Activated CD8-positive, alpha-beta memory T cell treated with anti-CD3 and anti-CD28 coated beads for 1 hour (primary cell): ENCODE results near the gene SPACA7.
"Not testable (repeated sequence)": the region's sequence is repeated elsewhere in the genome, so short reads cannot be mapped to it uniquely, and the experiment has no call there.

Source experiments
- DNase-seq, 2 donors: peaks; one replicate each; pipeline ENCODE4 v3.0.0-alpha.2; 2020; ENCODE audit warnings: low read depth in 1 of 2; ENCODE audit errors: extremely low read depth in 1 of 2

The SPACA7 gene

GRCh38 chr13:112416647-112417046 is 40.5 kb downstream of the SPACA7 start:
- no peak for DNase-seq

DNA sequence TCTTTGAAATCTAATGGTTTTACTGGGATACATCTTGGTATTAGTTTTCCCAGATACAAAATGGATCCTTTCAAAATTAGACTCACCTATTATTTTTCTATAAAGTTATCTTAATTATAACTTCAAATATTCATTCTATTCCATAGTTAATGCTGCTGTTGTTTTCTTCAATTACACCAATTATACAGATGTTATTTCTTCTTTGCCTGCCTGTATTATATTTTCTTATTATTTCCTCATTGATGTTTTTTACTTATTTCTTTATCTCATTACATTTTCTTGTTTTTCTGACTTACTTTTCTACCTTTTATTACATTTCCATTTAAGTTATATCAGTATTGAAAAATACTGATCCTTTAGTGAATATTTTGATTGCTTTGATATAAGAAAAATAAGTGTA is 40.9 kb downstream of the SPACA7 start:
- DNase-seq: no peak

DNA sequence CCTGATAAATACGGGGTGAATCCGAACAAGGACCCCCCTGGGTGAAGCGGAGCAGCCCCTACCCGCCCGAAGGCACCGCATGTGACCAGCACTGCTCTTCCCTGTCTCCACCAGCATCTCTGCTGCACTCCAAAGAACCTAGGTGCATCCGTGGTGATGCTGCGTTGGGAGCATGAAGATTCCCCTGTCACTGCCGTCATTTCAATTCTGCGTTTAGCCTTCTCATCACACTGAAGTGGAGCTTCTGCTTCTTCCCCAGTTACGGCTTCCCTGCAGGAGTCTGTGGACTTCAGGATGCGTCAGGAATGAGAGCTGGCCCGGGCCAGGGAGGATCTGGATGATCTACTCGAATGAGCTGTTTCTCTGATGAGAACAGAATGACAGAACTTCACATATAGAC is 47.9 kb downstream of the SPACA7 start:
- no peak for DNase-seq

DNA sequence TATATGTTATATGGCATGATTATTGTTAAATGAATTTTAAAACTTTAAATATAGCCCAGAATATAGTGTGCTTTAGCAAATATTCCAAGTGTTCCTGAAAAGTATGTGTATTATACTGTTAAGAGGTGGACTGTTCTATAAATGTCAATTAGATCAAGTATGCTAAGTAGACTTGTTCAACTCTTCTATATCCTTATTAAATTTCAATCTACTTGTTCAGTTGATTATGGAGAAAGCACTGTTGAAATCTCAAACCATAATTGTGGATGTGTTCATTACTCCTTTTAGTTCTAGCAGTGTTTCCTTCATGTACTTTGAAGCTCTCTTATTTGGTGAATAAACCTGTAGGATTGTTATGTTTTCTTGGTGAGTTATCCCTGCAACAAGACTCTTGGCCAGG is 52.5 kb downstream of the SPACA7 start:
- no peak for DNase-seq

GRCh38 chr13:112431734-112432133 is 55.6 kb downstream of the SPACA7 start:
- no peak for DNase-seq

DNA sequence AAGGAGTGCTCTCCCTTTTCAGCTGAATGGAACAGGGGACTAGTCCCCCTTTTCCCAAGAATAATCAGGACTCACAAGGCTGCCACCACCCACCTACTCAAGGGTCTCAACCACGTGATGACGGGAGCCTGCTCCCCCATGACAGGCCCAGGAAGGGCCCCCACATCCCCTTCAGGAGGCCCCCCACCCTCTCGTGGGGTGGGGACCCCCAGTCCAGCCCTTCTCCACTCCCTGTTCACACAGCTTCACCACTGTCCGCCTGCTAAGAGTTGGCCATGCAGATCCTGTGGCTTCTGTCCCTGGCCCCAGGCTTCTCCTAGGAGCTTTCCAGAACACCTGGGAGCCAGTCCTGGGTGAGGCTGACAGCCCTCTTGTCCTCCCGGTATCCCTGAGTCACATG is 56.6 kb downstream of the SPACA7 start:
- DNase-seq: not testable (repeated sequence)

DNA sequence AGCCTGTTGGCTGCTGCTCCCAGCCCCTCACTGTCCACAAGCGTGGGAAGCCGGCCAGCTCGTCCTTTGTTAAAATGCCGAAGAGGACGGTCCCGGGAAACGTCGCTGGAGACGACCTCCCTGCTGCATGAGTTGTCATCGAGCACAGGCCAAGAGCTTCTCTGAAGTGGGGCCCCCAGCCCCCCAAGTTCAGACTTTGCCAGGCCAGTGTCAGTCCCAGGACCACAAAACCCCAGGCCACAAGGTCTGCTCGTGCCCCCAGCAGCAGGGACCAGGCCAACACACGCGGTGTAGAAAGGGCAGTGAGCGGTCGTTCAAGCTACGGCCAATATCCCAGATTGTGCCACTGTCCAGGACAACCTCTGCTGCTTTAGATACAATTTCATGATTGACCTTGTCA is 57.4 kb downstream of the SPACA7 start:
- not testable (repeated sequence) for DNase-seq

GRCh38 chr13:112434032-112434431 is 57.9 kb downstream of the SPACA7 start:
- DNase-seq: no peak

DNA sequence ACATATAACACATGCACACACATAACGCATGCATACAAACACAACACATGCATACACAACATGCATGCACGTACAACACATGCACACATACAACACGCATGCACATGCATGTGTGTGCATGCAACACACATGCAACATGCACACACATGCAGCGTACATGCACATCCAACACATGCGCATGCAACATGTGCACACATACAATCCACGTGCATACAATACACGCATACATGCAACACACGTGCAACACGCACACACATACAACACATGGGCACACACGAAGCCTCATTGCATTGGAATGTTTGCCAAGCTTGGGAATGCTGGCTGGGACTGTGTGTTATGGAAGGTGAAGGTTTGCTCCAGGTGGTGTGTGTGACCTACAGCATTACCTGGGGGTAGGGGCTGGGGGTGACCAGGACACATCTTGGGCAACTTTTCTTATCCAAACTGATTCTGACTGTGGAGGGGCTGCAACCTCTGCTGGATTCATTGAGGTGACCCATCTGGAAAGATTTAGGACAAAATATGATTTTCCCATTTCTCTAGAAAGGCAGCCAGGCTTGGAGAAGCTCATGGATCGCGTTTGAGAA is 58.9 kb downstream of the SPACA7 start:
- DNase-seq: no peak

GRCh38 chr13:112435973-112436372 is 59.8 kb downstream of the SPACA7 start:
- DNase-seq: no peak

DNA sequence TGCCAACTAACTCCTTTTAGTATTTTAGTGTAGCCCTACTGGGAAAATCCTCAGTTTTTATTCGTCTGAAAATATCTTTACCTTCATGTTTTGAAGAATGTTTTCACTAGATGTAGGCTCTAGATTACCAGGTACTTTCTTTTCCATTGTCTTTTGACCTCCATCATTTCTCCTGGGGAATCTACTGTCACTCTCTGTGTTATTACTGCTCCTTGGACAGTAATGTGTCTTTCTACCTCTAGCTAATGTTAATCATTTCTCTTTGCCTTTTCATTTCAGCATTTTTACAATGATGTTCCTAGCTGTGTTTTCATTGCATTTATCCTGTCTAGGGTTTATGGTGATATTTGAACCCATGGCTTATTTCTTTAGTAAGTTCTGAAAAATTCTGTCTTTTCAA is 61.9 kb downstream of the SPACA7 start:
- DNase-seq: no peak

- no peak for DNase-seq
These were observed 62.4 kb downstream of the SPACA7 start for GRCh38 chr13:112438515-112438914.

GRCh38 chr13:112441226-112441625 is 65.1 kb downstream of the SPACA7 start:
- DNase-seq: no peak

DNA sequence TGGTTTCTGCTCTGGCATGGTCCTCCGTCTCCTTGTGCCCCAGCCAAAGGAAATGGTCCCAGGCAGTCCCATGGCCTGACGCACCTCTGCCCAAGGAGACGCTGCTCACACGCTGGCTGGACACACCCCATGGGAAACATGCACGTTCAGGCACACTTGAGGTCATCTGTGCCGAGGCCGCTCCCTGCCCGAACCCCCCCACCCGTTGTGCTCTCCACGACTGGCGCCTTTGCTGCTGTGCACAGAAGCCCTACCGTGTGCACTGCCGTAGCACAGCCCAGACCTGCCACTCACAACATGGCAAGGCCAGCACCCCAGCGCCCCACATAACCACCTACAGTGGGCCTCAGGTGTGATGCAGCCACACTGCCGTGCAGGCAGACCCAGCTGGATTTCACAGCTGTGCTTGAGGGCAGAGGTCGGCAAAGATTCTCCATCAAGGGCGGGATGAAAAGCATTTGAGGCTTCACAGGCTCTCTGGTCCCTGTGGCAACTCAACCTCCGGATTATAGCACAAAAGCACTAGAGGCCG is 65.7 kb downstream of the SPACA7 start:
- DNase-seq: no peak

DNA sequence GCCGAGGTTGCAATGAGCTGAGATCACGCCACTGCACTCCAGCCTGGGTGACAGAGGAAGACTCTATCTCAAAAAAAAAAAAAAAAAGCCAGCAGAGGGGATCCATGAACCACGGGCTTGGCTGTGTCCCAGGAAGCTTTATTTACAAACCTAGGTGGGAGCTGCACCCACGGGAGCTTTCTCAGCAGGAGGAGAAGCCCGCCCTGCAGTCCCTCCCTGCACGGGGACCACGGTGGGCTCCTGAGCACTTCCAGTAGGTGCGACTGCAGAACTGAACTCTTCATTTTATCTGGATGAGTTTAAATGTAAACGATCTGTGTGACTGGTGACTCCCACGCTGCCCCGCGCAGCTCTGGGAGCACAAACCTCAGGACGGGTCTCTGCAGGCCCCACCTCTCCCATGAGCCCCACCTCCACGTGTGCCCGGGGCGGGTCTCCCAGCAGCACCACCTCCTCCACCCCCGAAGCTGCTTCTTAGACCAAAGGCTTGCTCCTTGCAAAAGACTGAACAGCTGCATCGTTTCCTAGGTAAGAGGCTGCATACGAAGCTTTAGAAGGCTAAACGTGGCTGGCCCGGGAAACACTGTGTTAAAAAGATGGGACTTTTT is 66.4 kb downstream of the SPACA7 start:
- DNase-seq: no peak

DNA sequence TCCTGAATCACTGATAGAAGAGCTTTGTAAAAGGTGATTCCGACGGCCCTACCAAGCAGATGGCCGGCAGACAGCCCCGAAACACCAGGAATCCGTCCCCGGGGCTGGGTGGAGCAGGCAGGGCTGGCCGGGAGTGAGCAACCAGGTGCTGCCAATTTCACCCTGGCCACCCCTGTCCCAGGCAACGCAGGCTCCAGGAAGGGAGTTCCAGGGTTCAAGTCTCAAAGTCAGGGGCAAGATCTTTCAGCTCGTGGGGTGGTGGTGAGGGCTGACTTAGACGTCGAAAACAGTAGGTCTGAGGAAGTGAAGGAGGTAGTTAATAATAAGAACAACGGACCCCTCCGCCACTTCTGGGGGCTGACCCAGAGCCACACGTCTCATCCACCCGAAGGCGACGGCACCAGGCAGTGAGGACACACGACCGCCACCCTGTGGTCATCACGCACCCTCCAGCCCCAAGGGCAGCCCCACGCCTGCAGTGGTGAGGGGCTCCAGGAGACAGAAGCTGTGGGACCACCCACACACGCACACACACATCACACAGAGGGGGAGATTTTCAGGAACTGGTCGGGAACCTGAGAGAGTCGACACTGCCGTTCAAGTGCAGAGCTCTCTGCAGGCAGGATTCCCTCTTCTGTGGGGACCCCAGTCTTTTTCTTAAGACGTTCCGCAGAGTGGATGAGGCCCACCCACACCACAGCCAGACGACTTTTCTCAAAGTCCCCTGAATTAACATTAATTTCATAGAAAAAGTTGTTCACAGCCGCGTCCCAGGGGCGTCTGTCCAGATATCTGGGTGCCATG is 67.2 kb downstream of the SPACA7 start:
- DNase-seq: no peak

- no peak for DNase-seq
These were observed 67.8 kb downstream of the SPACA7 start for GRCh38 chr13:112443995-112444311.

DNA sequence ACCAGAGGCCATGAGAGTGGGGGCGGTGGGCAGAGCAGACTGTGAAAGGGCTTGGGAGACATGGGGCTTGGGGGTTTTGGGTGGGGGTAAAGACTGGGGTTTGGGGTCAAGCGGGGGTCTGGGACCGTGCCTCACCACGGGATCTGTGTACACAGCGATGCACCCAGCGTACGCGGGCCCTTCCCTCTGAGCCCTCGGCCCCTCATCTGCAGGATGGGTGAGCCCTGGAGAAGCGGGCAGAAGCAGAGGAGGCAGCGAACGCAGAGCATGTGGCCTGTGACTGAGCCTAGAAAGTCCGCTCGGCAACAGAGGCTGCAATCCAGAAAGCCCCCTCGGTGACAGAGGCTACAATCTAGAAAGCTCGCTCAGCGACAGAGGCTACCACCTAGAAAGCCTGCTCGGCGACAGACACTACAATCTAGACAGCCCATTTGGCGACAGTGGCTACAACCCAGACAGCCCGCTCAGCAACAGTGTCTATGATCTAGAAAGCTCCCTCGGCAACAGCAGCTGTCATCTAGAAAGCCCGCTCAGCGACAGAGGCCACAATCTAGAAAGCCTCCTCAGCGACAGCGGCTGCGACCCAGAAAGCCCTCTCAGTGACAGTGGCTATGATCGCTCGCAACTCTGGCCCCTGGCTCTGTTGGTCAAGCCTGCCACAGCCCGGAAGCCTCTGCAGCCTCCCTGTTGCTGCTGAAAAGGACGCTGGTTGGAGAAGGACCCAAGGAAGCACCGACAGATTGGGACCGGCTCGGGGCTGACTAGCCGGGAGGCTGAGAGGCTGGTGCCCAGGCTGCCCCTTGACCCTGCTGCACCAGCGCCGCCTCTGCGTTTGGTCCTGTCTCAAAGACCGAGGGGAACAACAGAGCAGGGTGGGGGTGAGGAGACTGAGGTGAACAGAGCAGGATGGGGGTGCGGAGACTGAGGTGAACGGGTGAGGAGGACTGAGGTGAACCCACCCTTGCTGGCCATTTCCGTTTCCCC is 68.6 kb downstream of the SPACA7 start:
- DNase-seq: no peak

- no peak for DNase-seq
These were observed 69.5 kb downstream of the SPACA7 start for GRCh38 chr13:112445411-112446271.

- no peak for DNase-seq
These were observed 70.2 kb downstream of the SPACA7 start for GRCh38 chr13:112446347-112446861.
